ENCODE results near the gene SMS.

The SMS gene

GRCh38 chrX:21959362-21960051 lies 19.0 kb downstream of the SMS start:
- Histone ChIP-seq H3K9ac (ENCODE audit: low read length in 5 of 5) (no peak overlapping the region), H3K27me3 (ENCODE audit: control insufficient read depth in 5 of 5, insufficient read depth in 4 of 5, low read length in 5 of 5) (peaks cover 0 to 6% (median 2%) of the 10 kb centered on the region in 5 donors), H3K4me3 (ENCODE audit: low read depth in 1 of 5, low read length in 5 of 5) (no peak overlapping the region), H3K27ac (ENCODE audit: low read depth, low read length) (no peak overlapping the region), H3K36me3 (ENCODE audit: control insufficient read depth in 5 of 5, insufficient read depth in 5 of 5, low read length in 5 of 5) (no peaks in the 10 kb centered on the region), H3K4me1 (ENCODE audit: control insufficient read depth in 5 of 5, insufficient read depth in 5 of 5, low read length in 5 of 5) (peaks cover 0 to 12% (median 10%) of the 10 kb centered on the region in 5 donors), H3K9me3 (ENCODE audit: control insufficient read depth in 5 of 5, low read length in 5 of 5) (no peaks in the 10 kb centered on the region)

- Histone ChIP-seq H3K9ac (ENCODE audit: low read length in 5 of 5) (no peak overlapping the region), H3K4me3 (ENCODE audit: low read depth in 1 of 5, low read length in 5 of 5) (no peak overlapping the region), H3K27me3 (ENCODE audit: control insufficient read depth in 5 of 5, insufficient read depth in 4 of 5, low read length in 5 of 5) (peaks cover 0 to 4% (median 2%) of the 10 kb centered on the region in 5 donors), H3K9me3 (ENCODE audit: control insufficient read depth in 5 of 5, low read length in 5 of 5) (no peaks in the 10 kb centered on the region), H3K27ac (ENCODE audit: low read depth, low read length) (no peak overlapping the region), H3K4me1 (ENCODE audit: control insufficient read depth in 5 of 5, insufficient read depth in 5 of 5, low read length in 5 of 5) (peaks cover 0 to 11% (median 9%) of the 10 kb centered on the region in 5 donors), H3K36me3 (ENCODE audit: control insufficient read depth in 5 of 5, insufficient read depth in 5 of 5, low read length in 5 of 5) (no peaks in the 10 kb centered on the region)
Observed at GRCh38 chrX:21960569-21961541, 20.3 kb downstream of the SMS start.

- Histone ChIP-seq H3K27ac (ENCODE audit: low read depth, low read length) (no peak overlapping the region), H3K27me3 (ENCODE audit: control insufficient read depth in 5 of 5, insufficient read depth in 4 of 5, low read length in 5 of 5) (peaks cover 0 to 4% (median 2%) of the 10 kb centered on the region in 5 donors), H3K4me1 (ENCODE audit: control insufficient read depth in 5 of 5, insufficient read depth in 5 of 5, low read length in 5 of 5) (peaks cover 0 to 11% (median 9%) of the 10 kb centered on the region in 5 donors), H3K9ac (ENCODE audit: low read length in 5 of 5) (no peak overlapping the region), H3K36me3 (ENCODE audit: control insufficient read depth in 5 of 5, insufficient read depth in 5 of 5, low read length in 5 of 5) (no peaks in the 10 kb centered on the region), H3K4me3 (ENCODE audit: low read depth in 1 of 5, low read length in 5 of 5) (no peak overlapping the region), H3K9me3 (ENCODE audit: control insufficient read depth in 5 of 5, low read length in 5 of 5) (no peaks in the 10 kb centered on the region)
Observed at GRCh38 chrX:21962361-21962760, 21.9 kb downstream of the SMS start.

GRCh38 chrX:21963269-21963668 lies 22.8 kb downstream of the SMS start:
- Histone ChIP-seq H3K9ac (ENCODE audit: low read length in 5 of 5) (peak overlapping the region in 1 of 5 donors; percentile 33), H3K27ac (ENCODE audit: low read depth, low read length) (peak overlapping the region; percentile 56), H3K36me3 (ENCODE audit: control insufficient read depth in 5 of 5, insufficient read depth in 5 of 5, low read length in 5 of 5) (peaks cover 0 to 4% (median 0%) of the 10 kb centered on the region in 5 donors), H3K9me3 (ENCODE audit: control insufficient read depth in 5 of 5, low read length in 5 of 5) (no peaks in the 10 kb centered on the region), H3K27me3 (ENCODE audit: control insufficient read depth in 5 of 5, insufficient read depth in 4 of 5, low read length in 5 of 5) (peaks cover 0 to 7% (median 4%) of the 10 kb centered on the region in 5 donors), H3K4me3 (ENCODE audit: low read depth in 1 of 5, low read length in 5 of 5) (peak overlapping the region in 1 of 5 donors; percentile 10), H3K4me1 (ENCODE audit: control insufficient read depth in 5 of 5, insufficient read depth in 5 of 5, low read length in 5 of 5) (peaks cover 0 to 11% (median 10%) of the 10 kb centered on the region in 5 donors)

GRCh38 chrX:21963731-21964405 lies 23.4 kb downstream of the SMS start:
- Histone ChIP-seq H3K27me3 (ENCODE audit: control insufficient read depth in 5 of 5, insufficient read depth in 4 of 5, low read length in 5 of 5) (peaks cover 0 to 7% (median 6%) of the 10 kb centered on the region in 5 donors), H3K27ac (ENCODE audit: low read depth, low read length) (peak overlapping the region; percentile 56), H3K4me1 (ENCODE audit: control insufficient read depth in 5 of 5, insufficient read depth in 5 of 5, low read length in 5 of 5) (peaks cover 0 to 11% (median 10%) of the 10 kb centered on the region in 5 donors)

GRCh38 chrX:21966866-21967265 lies 26.4 kb downstream of the SMS start:
- Histone ChIP-seq H3K9me3 (ENCODE audit: control insufficient read depth in 5 of 5, low read length in 5 of 5) (no peaks in the 10 kb centered on the region), H3K27ac (ENCODE audit: low read depth, low read length) (no peak overlapping the region), H3K27me3 (ENCODE audit: control insufficient read depth in 5 of 5, insufficient read depth in 4 of 5, low read length in 5 of 5) (peaks cover 0 to 9% (median 6%) of the 10 kb centered on the region in 5 donors), H3K4me1 (ENCODE audit: control insufficient read depth in 5 of 5, insufficient read depth in 5 of 5, low read length in 5 of 5) (peaks cover 0 to 11% (median 4%) of the 10 kb centered on the region in 5 donors), H3K9ac (ENCODE audit: low read length in 5 of 5) (no peak overlapping the region), H3K36me3 (ENCODE audit: control insufficient read depth in 5 of 5, insufficient read depth in 5 of 5, low read length in 5 of 5) (peaks cover 0 to 16% (median 0%) of the 10 kb centered on the region in 5 donors), H3K4me3 (ENCODE audit: low read depth in 1 of 5, low read length in 5 of 5) (no peak overlapping the region)

More at GRCh38 chrX:21963731-21964405, 23.4 kb downstream of the SMS start:
- Histone ChIP-seq H3K36me3 (ENCODE audit: control insufficient read depth in 5 of 5, insufficient read depth in 5 of 5, low read length in 5 of 5) (peaks cover 0 to 4% (median 0%) of the 10 kb centered on the region in 5 donors), H3K4me3 (ENCODE audit: low read depth in 1 of 5, low read length in 5 of 5) (peak overlapping the region in 1 of 5 donors; percentile 10), H3K9ac (ENCODE audit: low read length in 5 of 5) (peak overlapping the region in 1 of 5 donors; percentile 33), H3K9me3 (ENCODE audit: control insufficient read depth in 5 of 5, low read length in 5 of 5) (no peaks in the 10 kb centered on the region)

- Histone ChIP-seq H3K4me3 (ENCODE audit: low read depth in 1 of 5, low read length in 5 of 5) (no peak overlapping the region), H3K9ac (ENCODE audit: low read length in 5 of 5) (no peak overlapping the region), H3K27ac (ENCODE audit: low read depth, low read length) (no peak overlapping the region)
Observed at GRCh38 chrX:21968333-21968732, 27.8 kb downstream of the SMS start.

GRCh38 chrX:21970326-21970725 lies 29.8 kb downstream of the SMS start:
- Histone ChIP-seq H3K27ac (ENCODE audit: low read depth, low read length) (no peak overlapping the region), H3K27me3 (ENCODE audit: control insufficient read depth in 5 of 5, insufficient read depth in 4 of 5, low read length in 5 of 5) (peaks cover 0 to 6% (median 4%) of the 10 kb centered on the region in 5 donors), H3K36me3 (ENCODE audit: control insufficient read depth in 5 of 5, insufficient read depth in 5 of 5, low read length in 5 of 5) (peaks cover 2 to 27% (median 6%) of the 10 kb centered on the region in 5 donors), H3K9ac (ENCODE audit: low read length in 5 of 5) (no peak overlapping the region), H3K4me1 (ENCODE audit: control insufficient read depth in 5 of 5, insufficient read depth in 5 of 5, low read length in 5 of 5) (peaks cover 0 to 5% (median 0%) of the 10 kb centered on the region in 5 donors), H3K4me3 (ENCODE audit: low read depth in 1 of 5, low read length in 5 of 5) (no peak overlapping the region), H3K9me3 (ENCODE audit: control insufficient read depth in 5 of 5, low read length in 5 of 5) (no peaks in the 10 kb centered on the region)

More at GRCh38 chrX:21968333-21968732, 27.8 kb downstream of the SMS start:
- Histone ChIP-seq H3K4me1 (ENCODE audit: control insufficient read depth in 5 of 5, insufficient read depth in 5 of 5, low read length in 5 of 5) (peaks cover 0 to 9% (median 3%) of the 10 kb centered on the region in 5 donors), H3K27me3 (ENCODE audit: control insufficient read depth in 5 of 5, insufficient read depth in 4 of 5, low read length in 5 of 5) (peaks cover 0 to 6% (median 5%) of the 10 kb centered on the region in 5 donors), H3K9me3 (ENCODE audit: control insufficient read depth in 5 of 5, low read length in 5 of 5) (no peaks in the 10 kb centered on the region), H3K36me3 (ENCODE audit: control insufficient read depth in 5 of 5, insufficient read depth in 5 of 5, low read length in 5 of 5) (peaks cover 0 to 19% (median 4%) of the 10 kb centered on the region in 5 donors)

GRCh38 chrX:21972046-21972445 lies 31.5 kb downstream of the SMS start:
- peaks cover 2 to 28% (median 9%) of the 10 kb centered on the region in 5 donors for H3K36me3 ChIP-seq (ENCODE audit: control insufficient read depth in 5 of 5, insufficient read depth in 5 of 5, low read length in 5 of 5)
- no peak overlapping the region for H3K4me3 ChIP-seq (ENCODE audit: low read depth in 1 of 5, low read length in 5 of 5)
- H3K9me3 ChIP-seq (ENCODE audit: control insufficient read depth in 5 of 5, low read length in 5 of 5) = no peaks in the 10 kb centered on the region
- peaks cover 0 to 6% (median 4%) of the 10 kb centered on the region in 5 donors for H3K27me3 ChIP-seq (ENCODE audit: control insufficient read depth in 5 of 5, insufficient read depth in 4 of 5, low read length in 5 of 5)
- H3K27ac ChIP-seq (ENCODE audit: low read depth, low read length) = no peak overlapping the region
- H3K9ac ChIP-seq (ENCODE audit: low read length in 5 of 5) = no peak overlapping the region
- H3K4me1 ChIP-seq (ENCODE audit: control insufficient read depth in 5 of 5, insufficient read depth in 5 of 5, low read length in 5 of 5) = peaks cover 0 to 5% (median 0%) of the 10 kb centered on the region in 5 donors

All from subcutaneous abdominal adipose tissue (tissue), 5 donors.